ENCODE data around the gene MON1B.
"Not testable (repeated sequence)": the region's sequence is repeated elsewhere in the genome, so short reads cannot be mapped to it uniquely, and the experiment has no call there.

The MON1B gene

GRCh38 chr16:77242471-77242870, 51.5 kb downstream of the MON1B start:
- DNase-seq (ENCODE audit: low spot score in 2 of 2); H3K9me3 Mint-ChIP-seq; H3K27me3 Mint-ChIP-seq; H3K36me3 Mint-ChIP-seq; H3K4me3 Mint-ChIP-seq; H3K4me1 Mint-ChIP-seq; ATAC-seq (ENCODE audit: low read depth); H3K27ac Mint-ChIP-seq: not testable (repeated sequence)

- DNase-seq (ENCODE audit: low spot score in 2 of 2) (no peak), ATAC-seq (ENCODE audit: low read depth) (no peak)
- Mint-ChIP-seq H3K36me3 (no peaks in the 10 kb centered on the region), H3K4me1 (no peaks in the 10 kb centered on the region), H3K27me3 (peaks cover 2% of the 10 kb centered on the region), H3K27ac (no peak overlapping the region), H3K4me3 (no peak overlapping the region), H3K9me3 (no peaks in the 10 kb centered on the region)
These were observed 55.2 kb downstream of the MON1B start for GRCh38 chr16:77246150-77246549.

GRCh38 chr16:77250400-77250799, 59.4 kb downstream of the MON1B start:
- Mint-ChIP-seq H3K4me1 (no peaks in the 10 kb centered on the region), H3K27me3 (peaks cover 2% of the 10 kb centered on the region), H3K27ac (no peak overlapping the region), H3K36me3 (no peaks in the 10 kb centered on the region), H3K9me3 (no peaks in the 10 kb centered on the region), H3K4me3 (no peak overlapping the region)
- DNase-seq (ENCODE audit: low spot score in 2 of 2) (no peak), ATAC-seq (ENCODE audit: low read depth) (no peak)
